ENCODE results near the gene ZNF598. TPM values are rescaled to one million over a fixed set of nuclear protein-coding genes. Genes with fewer than 3 reads are reported as not detected.

ZNF598 gene
- total and polyA plus RNA-seq, 3 donors from 2014 or later: 46.3 to 94.6 (median 80.4) TPM

- no peak for DNase-seq
- WGBS, 2 donors: 93% methylated on average over 8 of the region's 8 CpGs; no CpG with 5 or more reads in 1 of the 2 donors
- Histone ChIP-seq H3K27me3 (no peaks in the 10 kb centered on the region), H3K27ac (no peak overlapping the region), H3K4me3 (no peak overlapping the region), H3K4me1 (peaks cover 9% of the 10 kb centered on the region), H3K9me3 (no peaks in the 10 kb centered on the region), H3K36me3 (ENCODE audit: low read depth, missing control alignments) (no peaks in the 10 kb centered on the region)
- TF ChIP-seq, protein P1, sequence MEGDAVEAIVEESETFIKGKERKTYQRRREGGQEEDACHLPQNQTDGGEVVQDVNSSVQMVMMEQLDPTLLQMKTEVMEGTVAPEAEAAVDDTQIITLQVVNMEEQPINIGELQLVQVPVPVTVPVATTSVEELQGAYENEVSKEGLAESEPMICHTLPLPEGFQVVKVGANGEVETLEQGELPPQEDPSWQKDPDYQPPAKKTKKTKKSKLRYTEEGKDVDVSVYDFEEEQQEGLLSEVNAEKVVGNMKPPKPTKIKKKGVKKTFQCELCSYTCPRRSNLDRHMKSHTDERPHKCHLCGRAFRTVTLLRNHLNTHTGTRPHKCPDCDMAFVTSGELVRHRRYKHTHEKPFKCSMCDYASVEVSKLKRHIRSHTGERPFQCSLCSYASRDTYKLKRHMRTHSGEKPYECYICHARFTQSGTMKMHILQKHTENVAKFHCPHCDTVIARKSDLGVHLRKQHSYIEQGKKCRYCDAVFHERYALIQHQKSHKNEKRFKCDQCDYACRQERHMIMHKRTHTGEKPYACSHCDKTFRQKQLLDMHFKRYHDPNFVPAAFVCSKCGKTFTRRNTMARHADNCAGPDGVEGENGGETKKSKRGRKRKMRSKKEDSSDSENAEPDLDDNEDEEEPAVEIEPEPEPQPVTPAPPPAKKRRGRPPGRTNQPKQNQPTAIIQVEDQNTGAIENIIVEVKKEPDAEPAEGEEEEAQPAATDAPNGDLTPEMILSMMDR (IDR thresholded peaks at IDR 0.05): no peak
- no peak for TF ChIP-seq POLR2A (IDR thresholded peaks at IDR 0.05)
- intact Hi-C loops (cut with DNase I; ENCODE audit: low total_unique reads): no loop called here
Observed at GRCh38 chr16:1976216-1976520, 33.5 kb downstream of the ZNF598 start.

DNA sequence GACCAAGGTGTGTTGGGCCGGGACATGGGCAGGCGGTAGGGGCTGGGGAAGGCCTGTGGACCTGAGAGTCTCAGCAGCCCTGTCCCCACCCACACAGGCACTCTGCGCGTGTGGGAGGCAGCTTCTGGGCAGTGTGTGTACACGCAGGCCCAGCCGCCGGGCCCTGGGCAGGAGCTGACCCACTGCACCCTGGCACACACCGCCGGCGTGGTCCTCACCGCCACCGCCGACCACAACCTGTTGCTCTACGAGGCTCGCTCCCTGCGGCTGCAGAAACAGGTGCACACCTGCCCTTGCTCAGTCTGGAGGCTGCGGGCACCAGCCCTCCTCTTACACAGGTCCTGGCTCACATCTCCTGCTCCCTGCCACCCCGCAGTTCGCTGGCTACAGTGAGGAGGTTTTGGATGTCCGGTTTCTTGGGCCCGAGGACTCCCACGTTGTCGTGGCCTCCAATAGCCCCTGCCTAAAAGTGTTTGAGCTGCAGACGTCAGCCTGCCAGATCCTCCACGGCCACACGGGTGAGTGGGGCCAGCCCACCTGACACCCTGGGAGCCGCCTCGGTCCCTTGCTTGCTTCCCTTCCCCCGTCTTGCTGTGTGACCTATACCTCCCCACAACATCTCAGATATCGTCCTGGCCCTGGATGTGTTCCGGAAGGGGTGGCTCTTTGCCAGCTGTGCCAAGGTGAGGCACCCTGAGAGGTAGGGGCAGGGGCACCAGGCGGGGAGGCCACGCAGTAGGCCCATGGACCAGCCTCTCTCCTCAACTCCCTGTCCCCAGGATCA, 34.0 kb downstream of the ZNF598 start:
- no peak for DNase-seq
- H3K27ac ChIP-seq: no peak overlapping the region
- 89 to 95% methylated on average over 6 to 31 of the region's 33 CpGs for WGBS, 2 donors
- intact Hi-C loops (cut with DNase I; ENCODE audit: low total_unique reads): no loop called here
- H3K36me3 ChIP-seq (ENCODE audit: low read depth, missing control alignments): no peaks in the 10 kb centered on the region
- TF ChIP-seq POLR2A (IDR thresholded peaks at IDR 0.05): no peak
- TF ChIP-seq, protein P1 (IDR thresholded peaks at IDR 0.05): no peak
- no peak overlapping the region for H3K4me3 ChIP-seq
- H3K4me1 ChIP-seq: peaks cover 14% of the 10 kb centered on the region
- no peaks in the 10 kb centered on the region for H3K9me3 ChIP-seq
- H3K27me3 ChIP-seq: no peaks in the 10 kb centered on the region

DNA sequence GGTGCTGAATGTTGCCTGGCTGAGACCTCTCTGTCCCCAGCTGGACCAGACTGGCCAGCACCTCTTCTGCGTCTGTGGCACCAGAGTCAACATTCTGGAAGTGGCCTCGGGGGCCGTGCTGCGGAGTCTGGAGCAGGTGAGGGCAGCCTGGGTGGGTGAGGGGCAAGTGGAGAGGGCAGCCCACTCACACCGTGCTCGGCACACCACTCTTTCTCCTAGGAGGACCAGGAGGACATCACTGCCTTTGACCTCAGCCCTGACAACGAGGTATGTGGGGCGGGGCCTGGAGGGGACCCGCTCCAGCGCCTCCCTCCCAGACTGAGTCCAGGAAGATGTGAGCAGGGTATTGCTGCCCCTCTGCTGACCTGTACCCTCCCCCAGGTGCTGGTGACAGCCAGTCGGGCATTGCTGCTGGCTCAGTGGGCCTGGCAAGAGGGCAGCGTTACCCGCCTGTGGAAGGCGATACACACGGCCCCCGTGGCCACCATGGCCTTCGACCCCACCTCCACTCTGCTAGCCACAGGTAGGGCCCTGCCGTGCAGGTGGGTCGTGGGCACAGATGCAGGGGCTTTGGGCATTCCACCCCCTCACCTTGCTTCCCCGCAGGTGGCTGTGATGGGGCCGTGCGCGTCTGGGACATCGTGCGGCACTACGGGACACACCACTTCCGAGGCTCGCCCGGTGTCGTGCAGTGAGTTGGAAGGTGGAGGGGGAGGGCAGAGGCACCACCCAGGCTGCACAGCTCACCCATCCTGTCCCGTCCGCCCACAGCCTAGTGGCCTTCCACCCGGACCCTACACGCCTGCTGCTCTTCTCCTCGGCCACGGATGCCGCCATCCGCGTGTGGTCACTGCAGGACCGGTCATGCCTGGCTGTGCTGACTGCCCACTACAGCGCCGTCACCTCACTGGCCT, 35.2 kb downstream of the ZNF598 start:
- Histone ChIP-seq H3K36me3 (ENCODE audit: low read depth, missing control alignments) (no peaks in the 10 kb centered on the region), H3K9me3 (no peaks in the 10 kb centered on the region), H3K4me3 (no peak overlapping the region), H3K27ac (no peak overlapping the region), H3K27me3 (no peaks in the 10 kb centered on the region), H3K4me1 (peaks cover 14% of the 10 kb centered on the region)
- 89 to 94% methylated on average over 31 to 37 of the region's 42 CpGs for WGBS, 2 donors
- TF ChIP-seq, protein P1 (IDR thresholded peaks at IDR 0.05): no peak
- no peak for TF ChIP-seq POLR2A (IDR thresholded peaks at IDR 0.05)
- intact Hi-C loops (cut with DNase I; ENCODE audit: low total_unique reads): no loop called here
- no peak for DNase-seq

GRCh38 chr16:1973461-1974156, 36.0 kb downstream of the ZNF598 start:
- H3K27ac ChIP-seq: no peak overlapping the region
- 86 to 91% methylated on average over 10 to 16 of the region's 16 CpGs for WGBS, 2 donors
- no peak for DNase-seq
- no peaks in the 10 kb centered on the region for H3K9me3 ChIP-seq
- H3K36me3 ChIP-seq (ENCODE audit: low read depth, missing control alignments): no peaks in the 10 kb centered on the region
- intact Hi-C loops (cut with DNase I; ENCODE audit: low total_unique reads): no loop called here
- TF ChIP-seq, protein P1 (IDR thresholded peaks at IDR 0.05): no peak
- TF ChIP-seq POLR2A (IDR thresholded peaks at IDR 0.05): no peak
- H3K4me1 ChIP-seq: peaks cover 14% of the 10 kb centered on the region
- no peaks in the 10 kb centered on the region for H3K27me3 ChIP-seq
- no peak overlapping the region for H3K4me3 ChIP-seq

Data from testis (tissue), 3 donors.